ENCODE measurements around the gene KERA. TPM values are rescaled to one million over a fixed set of nuclear protein-coding genes. Genes with fewer than 3 reads are reported as not detected.

The KERA gene, protein sequence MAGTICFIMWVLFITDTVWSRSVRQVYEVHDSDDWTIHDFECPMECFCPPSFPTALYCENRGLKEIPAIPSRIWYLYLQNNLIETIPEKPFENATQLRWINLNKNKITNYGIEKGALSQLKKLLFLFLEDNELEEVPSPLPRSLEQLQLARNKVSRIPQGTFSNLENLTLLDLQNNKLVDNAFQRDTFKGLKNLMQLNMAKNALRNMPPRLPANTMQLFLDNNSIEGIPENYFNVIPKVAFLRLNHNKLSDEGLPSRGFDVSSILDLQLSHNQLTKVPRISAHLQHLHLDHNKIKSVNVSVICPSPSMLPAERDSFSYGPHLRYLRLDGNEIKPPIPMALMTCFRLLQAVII
- total RNA-seq (2022; extraction: Qiagen RNA extraction; ENCODE audit: low read depth) = not detected in 5 replicates

DNA sequence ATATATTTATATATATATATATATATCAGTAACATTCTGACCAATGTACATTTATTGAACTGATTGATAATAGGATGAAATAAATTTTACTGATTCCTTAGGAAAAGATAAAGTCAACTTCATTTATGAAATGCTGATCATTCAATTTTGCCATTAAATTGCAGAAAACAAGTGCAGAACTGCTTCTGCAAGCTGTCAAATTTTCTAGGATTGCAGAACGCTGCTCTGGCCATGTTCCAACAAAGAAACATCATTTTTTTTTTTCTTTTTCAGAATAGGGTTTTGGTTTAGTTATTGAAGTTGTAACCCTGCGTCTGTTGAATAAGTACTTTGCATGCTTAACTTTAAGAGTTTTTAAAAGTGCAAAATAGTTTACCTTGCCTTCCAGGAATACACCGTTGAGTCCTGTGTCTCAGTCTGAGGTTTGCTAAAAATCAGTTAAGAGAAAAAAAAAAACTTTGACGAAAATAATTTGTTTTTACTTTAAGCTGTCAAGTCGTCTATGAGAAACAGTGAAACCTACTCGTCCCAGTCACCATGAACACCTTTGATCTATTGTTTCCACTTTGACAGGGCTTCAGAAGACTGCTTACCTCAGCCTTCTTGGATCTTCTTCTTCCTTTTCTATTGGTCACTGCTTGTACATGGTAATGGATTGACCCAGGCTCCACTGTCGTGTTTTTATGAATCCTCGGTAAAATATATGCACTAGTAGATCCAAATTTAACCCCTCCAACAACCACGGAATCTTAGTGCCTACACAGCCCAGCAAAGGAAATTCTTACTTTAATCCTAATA lies at the start of gene KERA:
KERA (minus strand) TSS at position 657 of the 798 bp plus-strand sequence. CDS start 1,743 bp downstream, outside the sequence.

DNA sequence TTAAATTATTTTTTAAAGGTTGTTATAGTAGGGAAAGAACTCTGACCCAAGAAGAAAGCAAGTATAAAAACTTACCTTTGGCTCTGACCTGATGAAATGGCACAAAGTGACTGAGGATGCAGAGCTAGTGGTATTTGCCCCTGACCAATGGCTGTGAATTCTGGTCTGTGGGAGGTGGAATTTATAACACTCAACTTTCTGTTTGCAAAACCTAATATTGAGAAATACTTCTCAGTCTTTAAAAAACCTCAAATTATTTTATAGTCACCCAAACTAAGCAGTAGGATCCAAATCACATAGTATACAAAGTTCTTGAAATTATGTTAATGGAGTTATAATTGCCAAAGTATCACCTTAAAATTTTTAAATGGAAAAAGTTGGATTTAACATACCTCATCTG lies 53.0 kb downstream of the KERA start, which contains the start of gene EPYC:
EPYC (minus strand) TSS at position 101 of the 400 bp plus-strand sequence. CDS start 2,407 bp downstream, outside the sequence.

Other genes starting within 250 kb of the KERA start
- not detected in 5 replicates for gene CCER1, start 102.8 kb downstream of the KERA start, total RNA-seq (2022; extraction: Qiagen RNA extraction; ENCODE audit: low read depth)
- gene EPYC, start 53.1 kb downstream of the KERA start, total RNA-seq (2022; extraction: Qiagen RNA extraction; ENCODE audit: low read depth) = not detected in 5 replicates
- 0.12 to 0.28 TPM (median 0.24 TPM) in 5 replicates for gene LUM, start 53.5 kb upstream of the KERA start, total RNA-seq (2022; extraction: Qiagen RNA extraction; ENCODE audit: low read depth)
- gene DCN, start 124.8 kb upstream of the KERA start, total RNA-seq (2022; extraction: Qiagen RNA extraction; ENCODE audit: low read depth) = not detected in 5 replicates

Data from A549 treated with CpdA at 1 μM for 4 hours (cell line).